Measurements from ENCODE around the gene CASQ2. TPM values are rescaled to one million over a fixed set of nuclear protein-coding genes. Genes with fewer than 3 reads are reported as not detected.

Gene CASQ2
- total RNA-seq, 1 donor from 2014 or later, result not detected

DNA sequence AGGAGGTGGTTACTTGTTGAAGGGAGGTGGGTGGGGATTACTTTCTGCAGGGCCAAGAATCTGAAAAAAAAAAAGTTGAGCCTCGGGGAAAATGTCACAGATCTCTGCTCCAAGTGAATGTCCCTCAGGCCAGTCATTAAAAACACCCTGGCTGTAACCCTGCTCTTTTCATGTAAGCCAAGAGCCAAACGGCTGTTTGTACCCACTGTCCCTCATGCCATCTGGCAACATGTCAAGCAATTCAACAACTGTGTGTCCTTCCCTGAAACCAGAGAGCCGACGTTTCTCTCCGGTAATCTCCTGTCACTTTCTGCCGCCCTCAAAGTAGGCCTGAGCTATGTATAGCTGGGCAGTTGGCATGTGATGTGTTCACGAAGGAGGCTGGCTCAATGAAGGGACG is 14.7 kb downstream of the CASQ2 start:
- H3K27ac Mint-ChIP-seq, result no peak overlapping the region
- H3K36me3 ChIP-seq, result no peaks in the 10 kb centered on the region
- no peaks in the 10 kb centered on the region for H4K20me1 ChIP-seq (ENCODE audit: low read depth)
- H3K27me3 Mint-ChIP-seq (ENCODE audit: insufficient read depth, low read depth), result no peaks in the 10 kb centered on the region
- H3K4me2 ChIP-seq, result no peak overlapping the region
- no peak overlapping the region for H2AFZ ChIP-seq (replicated peaks)
- peaks cover 4% of the 10 kb centered on the region for H3K4me1 Mint-ChIP-seq
- no peaks in the 10 kb centered on the region for H3K36me3 Mint-ChIP-seq
- H3F3A ChIP-seq (ENCODE audit: low read depth), result no peaks in the 10 kb centered on the region
- no peaks in the 10 kb centered on the region for H3K9me3 ChIP-seq (ENCODE audit: low read depth)
- H3K4me1 ChIP-seq, result no peaks in the 10 kb centered on the region
- no peak overlapping the region for H3K4me3 Mint-ChIP-seq
- H3K27me3 ChIP-seq, result no peaks in the 10 kb centered on the region
- no peak for DNase-seq (ENCODE audit: low spot score)
- H3K9ac ChIP-seq, result no peak overlapping the region
- TF ChIP-seq EZH2 (IDR thresholded peaks at IDR 0.05), result no peak
- TF ChIP-seq EZH2phosphoT487 (IDR thresholded peaks at IDR 0.05), result no peak
- TF ChIP-seq, protein P1, sequence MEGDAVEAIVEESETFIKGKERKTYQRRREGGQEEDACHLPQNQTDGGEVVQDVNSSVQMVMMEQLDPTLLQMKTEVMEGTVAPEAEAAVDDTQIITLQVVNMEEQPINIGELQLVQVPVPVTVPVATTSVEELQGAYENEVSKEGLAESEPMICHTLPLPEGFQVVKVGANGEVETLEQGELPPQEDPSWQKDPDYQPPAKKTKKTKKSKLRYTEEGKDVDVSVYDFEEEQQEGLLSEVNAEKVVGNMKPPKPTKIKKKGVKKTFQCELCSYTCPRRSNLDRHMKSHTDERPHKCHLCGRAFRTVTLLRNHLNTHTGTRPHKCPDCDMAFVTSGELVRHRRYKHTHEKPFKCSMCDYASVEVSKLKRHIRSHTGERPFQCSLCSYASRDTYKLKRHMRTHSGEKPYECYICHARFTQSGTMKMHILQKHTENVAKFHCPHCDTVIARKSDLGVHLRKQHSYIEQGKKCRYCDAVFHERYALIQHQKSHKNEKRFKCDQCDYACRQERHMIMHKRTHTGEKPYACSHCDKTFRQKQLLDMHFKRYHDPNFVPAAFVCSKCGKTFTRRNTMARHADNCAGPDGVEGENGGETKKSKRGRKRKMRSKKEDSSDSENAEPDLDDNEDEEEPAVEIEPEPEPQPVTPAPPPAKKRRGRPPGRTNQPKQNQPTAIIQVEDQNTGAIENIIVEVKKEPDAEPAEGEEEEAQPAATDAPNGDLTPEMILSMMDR (IDR thresholded peaks at IDR 0.05), result no peak
- peaks cover 1% of the 10 kb centered on the region for H3K9me3 Mint-ChIP-seq
- H3K79me2 ChIP-seq (ENCODE audit: low read depth), result no peaks in the 10 kb centered on the region
- H3K4me3 ChIP-seq, result no peak overlapping the region
- no peak overlapping the region for H3K27ac ChIP-seq

GRCh38 chr1:115753361-115753760 is 15.2 kb downstream of the CASQ2 start:
- no peaks in the 10 kb centered on the region for H3K4me1 ChIP-seq
- H3K36me3 ChIP-seq, result no peaks in the 10 kb centered on the region
- no peak overlapping the region for H3K27ac ChIP-seq
- Mint-ChIP-seq H3K36me3 (no peaks in the 10 kb centered on the region), H3K4me3 (no peak overlapping the region), H3K4me1 (peaks cover 9% of the 10 kb centered on the region), H3K27ac (no peak overlapping the region), H3K27me3 (ENCODE audit: insufficient read depth, low read depth) (no peaks in the 10 kb centered on the region), H3K9me3 (no peaks in the 10 kb centered on the region)
- H3K9ac ChIP-seq, result no peak overlapping the region
- no peaks in the 10 kb centered on the region for H3K79me2 ChIP-seq (ENCODE audit: low read depth)
- H3K4me3 ChIP-seq, result no peak overlapping the region
- H3K9me3 ChIP-seq (ENCODE audit: low read depth), result no peaks in the 10 kb centered on the region
- H2AFZ ChIP-seq (replicated peaks), result no peak overlapping the region
- H3K27me3 ChIP-seq, result no peaks in the 10 kb centered on the region
- H3F3A ChIP-seq (ENCODE audit: low read depth), result no peaks in the 10 kb centered on the region
- no peak overlapping the region for H3K4me2 ChIP-seq
- no peak for DNase-seq (ENCODE audit: low spot score)
- TF ChIP-seq, protein P1 (IDR thresholded peaks at IDR 0.05), result no peak
- TF ChIP-seq EZH2phosphoT487 (IDR thresholded peaks at IDR 0.05), result no peak
- TF ChIP-seq EZH2 (IDR thresholded peaks at IDR 0.05), result no peak
- no peaks in the 10 kb centered on the region for H4K20me1 ChIP-seq (ENCODE audit: low read depth)

DNA sequence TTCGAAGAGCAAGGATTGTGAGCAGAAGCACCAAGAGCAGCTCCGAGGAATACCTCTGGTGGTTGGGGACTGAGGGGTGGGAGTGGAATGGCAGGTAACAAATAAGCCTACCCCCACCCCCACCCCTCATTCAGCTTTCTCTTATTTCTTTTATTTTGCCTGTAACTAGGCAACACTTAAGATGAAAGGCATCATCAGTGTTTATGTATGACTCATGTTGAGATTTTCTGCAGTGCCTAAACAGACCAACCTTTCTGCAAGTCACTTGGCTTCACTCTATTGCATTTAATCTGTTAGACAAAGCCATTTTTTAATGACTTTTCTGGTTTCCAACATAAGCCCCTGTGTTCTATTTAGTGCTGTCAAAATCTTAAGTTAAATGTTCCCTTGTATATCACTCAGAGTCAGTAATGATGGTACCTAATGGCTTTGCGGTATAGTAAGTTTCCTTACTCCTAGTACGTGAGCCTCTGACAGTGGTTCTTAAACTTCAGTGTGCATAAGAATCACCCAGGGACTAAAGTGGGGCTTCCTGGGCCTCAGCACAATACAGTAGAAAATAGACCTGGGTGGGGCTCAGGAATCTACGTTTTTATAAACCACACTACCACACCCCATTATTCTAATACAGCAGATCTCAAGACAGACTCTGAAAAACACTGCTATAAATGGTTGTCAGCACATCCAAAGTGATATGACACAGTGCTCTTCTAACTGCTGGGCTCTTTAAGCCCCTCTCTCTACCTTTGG is 19.9 kb downstream of the CASQ2 start:
- H3K27ac ChIP-seq, result no peak overlapping the region
- H3K4me3 ChIP-seq, result no peak overlapping the region
- no peaks in the 10 kb centered on the region for H3K27me3 ChIP-seq
- no peaks in the 10 kb centered on the region for H3F3A ChIP-seq (ENCODE audit: low read depth)
- no peak overlapping the region for H2AFZ ChIP-seq (replicated peaks)
- no peak overlapping the region for H3K27ac Mint-ChIP-seq
- H3K36me3 Mint-ChIP-seq, result no peaks in the 10 kb centered on the region
- no peak for TF ChIP-seq EZH2phosphoT487 (IDR thresholded peaks at IDR 0.05)
- no peak for TF ChIP-seq EZH2 (IDR thresholded peaks at IDR 0.05)
- TF ChIP-seq, protein P1 (IDR thresholded peaks at IDR 0.05), result no peak
- no peak overlapping the region for H3K4me3 Mint-ChIP-seq
- H3K4me1 ChIP-seq, result no peaks in the 10 kb centered on the region
- H3K9me3 Mint-ChIP-seq, result peaks cover 4% of the 10 kb centered on the region
- no peaks in the 10 kb centered on the region for H4K20me1 ChIP-seq (ENCODE audit: low read depth)
- H3K36me3 ChIP-seq, result no peaks in the 10 kb centered on the region
- no peak overlapping the region for H3K4me2 ChIP-seq
- H3K4me1 Mint-ChIP-seq, result peaks cover 5% of the 10 kb centered on the region
- no peaks in the 10 kb centered on the region for H3K27me3 Mint-ChIP-seq (ENCODE audit: insufficient read depth, low read depth)
- H3K9me3 ChIP-seq (ENCODE audit: low read depth), result no peaks in the 10 kb centered on the region
- no peak for DNase-seq (ENCODE audit: low spot score)
- H3K79me2 ChIP-seq (ENCODE audit: low read depth), result no peaks in the 10 kb centered on the region
- H3K9ac ChIP-seq, result no peak overlapping the region
